Measurements from ENCODE around the gene FAM32A. TPM values are rescaled to one million over a fixed set of nuclear protein-coding genes. Genes with fewer than 3 reads are reported as not detected.

FAM32A gene
- total and polyA plus RNA-seq, 2 of the 8 experiments (the other 6 are each of a cell fraction or from before 2014, with no cell fraction given), result 75.6 to 105 TPM

GRCh38 chr19:16197622-16198369, 12.6 kb downstream of the FAM32A start, which contains the start of gene AP1M1 (continued):
- TF ChIP-seq RXRA (IDR thresholded peaks at IDR 0.05; ENCODE audit: insufficient read depth, low read depth, low read length) (no peak), BRCA1 (IDR thresholded peaks at IDR 0.05; ENCODE audit: low read depth, low read length) (no peak), BACH1 (IDR thresholded peaks at IDR 0.05; ENCODE audit: low read length) (no peak), JUN (IDR thresholded peaks at IDR 0.05; ENCODE audit: low read depth, low read length) (no peak), POU5F1 (IDR thresholded peaks at IDR 0.05; ENCODE audit: low read depth, low read length) (no peak), KDM5A (IDR thresholded peaks at IDR 0.05; ENCODE audit: low read length) (no peak), SIN3A (conservative IDR thresholded peaks at IDR 0.05 in 1 of 2, IDR thresholded peaks at IDR 0.05 in 1 of 2; ENCODE audit: low read depth in 1 of 2, low read length in 2 of 2) (peak; percentile 78 to 95; a peak in 2 of 4 replicates), NRF1 (IDR thresholded peaks at IDR 0.05; ENCODE audit: low read depth, low read length) (peak; percentile 87), RNF2 (IDR thresholded peaks at IDR 0.05; ENCODE audit: borderline replicate concordance, low read depth, low read length, missing control alignments, poor library complexity, severe bottlenecking) (no peak), CREB1 (IDR thresholded peaks at IDR 0.05) (no peak; the same call in 1 of the 2 replicates), RBBP5 (IDR thresholded peaks at IDR 0.05; ENCODE audit: borderline replicate concordance, low read depth, low read length) (peak; percentile 63; the same call in 1 of the 2 replicates), TCF12 (IDR thresholded peaks at IDR 0.05; ENCODE audit: low read depth, low read length) (no peak), SP1 (IDR thresholded peaks at IDR 0.05; ENCODE audit: low read depth, low read length) (peak; percentile 16; the same call in 1 of the 2 replicates), ZNF274 (IDR thresholded peaks at IDR 0.05; ENCODE audit: borderline replicate concordance, extremely low read depth, low read length) (no peak), GTF2F1 (IDR thresholded peaks at IDR 0.05; ENCODE audit: borderline replicate concordance, low read depth, low read length) (peak; percentile 9; the same call in 1 of the 2 replicates), ASH2L (IDR thresholded peaks at IDR 0.05; ENCODE audit: low read length) (peak; percentile 79)

Data from H1 (cell line).